NOMO-1 (cell line): ENCODE results near the gene SLC5A9.
"Not testable (repeated sequence)": the region's sequence is repeated elsewhere in the genome, so short reads cannot be mapped to it uniquely, and the experiment has no call there.

Source experiments
- DNase-seq, 2 experiments: peaks; one replicate each; lab custom pipeline; 2025; ENCODE audit not compliant: unreplicated experiment in 2 of 2; lab: John Stamatoyannopoulos, UW

The SLC5A9 gene

GRCh38 chr1:48213462-48213861 is 9.1 kb upstream of the SLC5A9 start:
- not testable (repeated sequence) for DNase-seq

DNA sequence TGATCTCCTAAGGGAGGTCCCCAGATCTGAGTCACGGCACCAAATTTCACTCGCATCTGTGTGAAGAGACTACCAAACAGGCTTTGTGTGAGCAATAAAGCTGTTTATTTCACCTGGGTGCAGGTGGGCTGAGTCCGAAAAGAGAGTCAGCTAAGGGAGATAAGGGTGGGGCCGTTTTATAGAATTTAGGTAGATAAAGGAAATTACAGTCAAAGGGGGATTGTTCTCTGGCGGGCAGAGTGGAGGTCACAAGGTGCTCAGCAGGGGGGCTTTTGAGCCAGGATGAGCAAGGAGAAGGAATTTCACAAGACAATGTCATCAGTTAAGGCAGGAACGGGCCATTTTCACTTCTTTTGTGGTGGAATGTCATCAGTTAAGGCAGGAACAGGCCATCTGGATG is 8.2 kb upstream of the SLC5A9 start:
- DNase-seq: not testable (repeated sequence)

DNA sequence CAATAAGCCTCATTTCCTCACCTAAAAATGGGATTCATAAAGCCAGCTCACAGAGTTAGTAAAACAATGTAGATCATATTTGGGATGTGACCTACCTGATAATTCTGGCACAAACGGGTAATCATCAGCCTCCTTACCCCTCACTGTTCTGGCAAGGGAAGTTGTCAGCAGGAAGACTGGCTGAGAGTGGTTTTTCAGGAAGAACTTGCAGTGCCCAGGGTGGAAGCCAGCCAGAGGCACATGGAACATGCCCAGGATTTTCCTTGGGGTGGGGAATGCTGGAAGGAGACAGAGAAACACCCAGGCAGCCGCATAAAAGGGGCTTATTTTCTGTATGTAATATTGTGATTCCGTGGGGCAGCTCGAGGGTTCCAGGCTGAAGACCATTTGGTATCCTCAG is 7.7 kb upstream of the SLC5A9 start:
- DNase-seq: no peak

GRCh38 chr1:48215222-48215621 is 7.3 kb upstream of the SLC5A9 start:
- no peak for DNase-seq

GRCh38 chr1:48215889-48216288 is 6.6 kb upstream of the SLC5A9 start:
- DNase-seq: no peak

DNA sequence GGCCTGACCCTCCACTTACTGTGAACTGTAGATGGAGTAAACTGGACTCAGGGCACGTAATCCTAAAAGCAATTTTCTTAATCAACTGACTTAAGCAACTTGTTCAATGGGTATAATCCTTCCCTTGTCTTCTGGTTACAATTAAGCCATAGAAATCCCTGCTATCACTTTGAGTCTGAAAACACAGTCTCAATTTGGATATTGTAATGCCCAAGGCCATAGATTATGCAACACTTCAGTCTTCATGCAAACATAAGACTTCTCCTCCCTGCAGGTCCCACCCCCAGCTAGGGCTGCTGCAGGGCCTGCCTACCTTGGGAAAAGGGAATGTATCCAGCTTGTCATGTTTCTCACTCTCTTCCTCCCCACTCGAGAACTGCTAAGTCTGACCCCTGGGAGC is 6.2 kb upstream of the SLC5A9 start:
- DNase-seq: no peak

- no peak for DNase-seq
Observed at GRCh38 chr1:48216941-48217340, 5.6 kb upstream of the SLC5A9 start.

DNA sequence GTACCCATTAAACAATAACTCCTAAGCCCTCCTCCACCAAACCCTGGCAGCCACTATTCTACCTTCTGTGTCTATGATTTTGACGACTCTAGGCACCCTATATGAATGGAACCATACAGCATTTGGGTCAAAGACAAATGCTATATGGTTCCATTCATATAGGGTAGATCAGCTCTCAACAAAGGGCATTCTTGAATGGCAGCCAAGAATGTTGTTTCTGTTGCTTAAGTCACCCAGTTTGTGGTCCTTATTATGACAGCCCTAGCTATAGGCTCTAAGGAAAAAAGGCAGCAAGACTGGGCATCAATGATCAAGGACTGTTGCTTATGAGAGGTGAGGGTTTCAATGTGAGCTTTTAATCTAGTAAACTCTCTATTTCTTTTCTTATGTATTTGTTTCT is 4.7 kb upstream of the SLC5A9 start:
- DNase-seq: no peak

DNA sequence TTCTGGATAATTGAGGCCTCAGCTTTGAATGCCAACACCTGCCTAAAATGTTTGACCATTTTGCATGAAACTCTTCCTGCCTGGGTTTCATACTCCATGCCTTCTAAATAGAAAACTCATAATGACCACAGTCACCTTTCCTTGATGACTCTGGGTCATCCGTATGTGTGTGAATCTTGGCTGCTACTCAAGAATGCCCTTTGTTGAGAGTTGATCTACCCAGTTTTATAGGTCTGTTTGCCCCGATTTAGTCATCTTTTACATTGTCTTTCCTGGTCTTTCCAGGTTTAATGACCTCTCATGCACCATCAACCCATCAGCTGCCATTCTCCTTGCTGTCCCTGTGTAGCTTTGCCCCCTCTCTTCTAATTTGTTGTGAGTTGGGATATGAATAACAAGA is 2.7 kb upstream of the SLC5A9 start:
- no peak for DNase-seq

DNA sequence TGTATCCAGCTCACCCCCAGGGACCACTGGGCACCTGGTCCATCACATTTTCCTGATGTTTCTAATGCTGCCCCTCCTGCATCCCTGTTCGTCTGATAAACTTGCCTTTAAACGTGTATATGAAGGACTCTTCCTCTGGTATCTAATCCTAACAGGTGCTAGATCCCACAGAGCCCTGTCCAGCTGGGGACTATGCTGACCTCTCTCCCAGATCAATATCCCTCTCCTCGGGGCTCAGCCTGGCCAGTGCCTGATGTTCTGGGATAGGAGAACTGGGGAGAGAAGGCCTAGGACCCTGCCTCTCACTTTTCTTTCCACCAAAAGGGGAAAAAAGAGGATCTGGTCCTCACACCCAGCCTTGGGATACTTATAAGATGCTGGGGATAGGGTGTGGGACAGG is 1.4 kb upstream of the SLC5A9 start:
- no peak for DNase-seq

DNA sequence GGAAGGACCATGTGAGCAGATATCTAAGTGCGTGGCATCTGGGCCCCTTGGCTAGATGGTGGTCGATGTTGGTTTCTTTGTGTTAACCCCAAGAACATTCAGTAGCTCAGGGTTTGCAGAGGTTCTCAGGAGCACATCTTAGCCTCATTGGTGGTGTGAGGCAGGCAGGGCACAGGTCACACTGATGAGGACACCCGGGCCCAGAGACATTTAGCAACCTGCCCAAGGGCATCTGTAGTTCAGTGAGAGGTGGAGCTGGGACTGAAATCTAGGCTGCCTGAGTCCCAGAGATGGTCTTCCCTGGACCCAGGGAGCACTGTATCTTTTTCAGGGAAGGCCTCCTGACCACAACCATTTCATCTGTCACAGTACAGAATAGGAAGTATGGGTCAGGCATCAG is 859 bp upstream of the SLC5A9 start:
- no peak for DNase-seq

DNA sequence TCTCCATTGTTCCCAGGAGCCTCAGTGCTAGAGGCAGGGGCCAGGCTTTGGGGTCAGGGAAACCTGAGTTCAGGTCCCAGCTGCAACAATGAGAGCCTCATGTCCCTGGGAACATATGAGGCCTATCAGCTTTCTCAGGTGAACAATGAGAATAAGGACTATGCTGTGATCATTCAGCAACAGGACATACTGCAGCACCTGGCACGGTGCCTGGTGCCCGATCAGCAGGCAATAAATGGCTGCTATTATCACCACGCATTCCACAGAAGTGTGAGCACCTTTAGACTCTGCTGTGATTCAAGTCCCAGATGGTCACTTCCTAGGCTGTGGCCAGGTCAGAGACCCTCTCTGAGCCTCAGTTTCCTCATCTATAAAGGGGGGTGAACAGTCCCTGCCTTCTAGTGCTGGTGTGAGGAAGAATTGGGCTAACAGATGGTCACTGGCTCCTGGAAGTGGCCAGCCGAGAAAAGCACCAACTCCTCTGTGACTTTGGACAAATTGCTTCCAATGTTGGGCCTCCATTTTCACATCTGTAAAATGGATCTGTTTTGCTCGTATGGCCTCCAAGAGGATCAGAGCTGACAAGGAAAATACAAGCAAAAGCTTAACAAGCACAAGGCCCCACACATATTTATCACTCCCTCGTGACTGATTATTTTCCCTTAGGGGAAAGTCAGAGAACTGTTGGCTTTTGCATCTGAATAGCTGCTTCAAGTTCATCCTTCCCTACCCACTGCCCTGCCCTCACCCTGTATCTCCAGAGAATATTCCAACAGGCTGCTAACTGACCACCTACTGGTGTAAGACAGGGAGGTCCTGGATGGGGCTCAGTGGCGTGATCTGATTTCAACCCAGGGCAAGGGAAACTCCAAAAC is 1.1 kb downstream of the SLC5A9 start:
- no peak for DNase-seq

- no peak for DNase-seq
Observed at GRCh38 chr1:48224791-48225190, 2.3 kb downstream of the SLC5A9 start.

DNA sequence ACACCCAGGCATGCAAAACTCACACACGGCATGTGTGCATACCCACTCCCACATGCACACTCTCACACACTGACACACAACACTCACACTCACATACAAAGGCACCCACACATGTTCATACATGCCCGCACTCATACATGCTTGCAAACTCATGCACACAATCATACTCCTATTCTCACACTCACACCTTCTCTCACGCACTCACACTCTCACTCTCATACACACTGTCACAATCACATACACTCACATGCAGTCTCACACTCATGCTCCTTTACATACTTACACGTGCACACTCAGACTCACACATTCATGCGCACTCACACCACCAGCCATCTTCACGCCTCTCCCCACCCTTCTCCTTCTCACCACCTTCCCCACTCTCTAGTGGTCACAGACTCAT is 3.1 kb downstream of the SLC5A9 start:
- no peak for DNase-seq

- DNase-seq: peak in 1 of 2 experiments; percentile 43
Observed at GRCh38 chr1:48227165-48228013, 4.9 kb downstream of the SLC5A9 start.

- no peak for DNase-seq
Observed at GRCh38 chr1:48228156-48228555, 5.6 kb downstream of the SLC5A9 start.

GRCh38 chr1:48229317-48229716 is 6.8 kb downstream of the SLC5A9 start:
- no peak for DNase-seq

GRCh38 chr1:48230236-48230635 is 7.7 kb downstream of the SLC5A9 start:
- DNase-seq: no peak

DNA sequence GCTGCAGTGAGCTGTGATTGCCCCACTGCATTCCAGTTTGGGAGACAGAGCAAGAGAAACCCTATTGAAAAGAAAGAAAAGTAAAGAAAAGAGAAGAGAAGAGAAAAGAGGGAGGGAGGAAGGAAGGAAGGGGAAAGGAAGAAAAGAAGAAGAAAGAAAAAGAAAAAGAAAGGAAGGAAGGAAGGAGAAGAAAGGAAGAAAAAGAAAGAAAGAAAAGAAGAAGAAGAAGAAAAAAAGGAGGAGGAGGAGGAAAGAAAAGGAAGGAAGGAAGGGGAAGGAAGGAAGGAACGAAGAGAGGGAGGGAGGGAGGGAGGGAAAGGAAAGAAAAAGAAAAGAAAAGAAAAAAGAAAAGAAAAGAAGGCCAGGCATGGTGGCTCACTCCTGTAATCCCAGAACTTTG is 10.2 kb downstream of the SLC5A9 start:
- DNase-seq: no peak

- no peak for DNase-seq
Observed at GRCh38 chr1:48233666-48234485, 11.4 kb downstream of the SLC5A9 start.

- no peak for DNase-seq
Observed at GRCh38 chr1:48235652-48236051, 13.1 kb downstream of the SLC5A9 start.
